Thyroid gland (tissue), 4 donors: Measurements from ENCODE around the gene NECTIN2. TPM values are rescaled to one million over a fixed set of nuclear protein-coding genes. Genes with fewer than 3 reads are reported as not detected.
"Not testable (repeated sequence)": the region's sequence is repeated elsewhere in the genome, so short reads cannot be mapped to it uniquely, and the experiment has no call there.

Experiments
- DNase-seq, 2 donors: peaks; one replicate each; pipeline ENCODE4 v3.0.0-alpha.2; 2019
- H3K27ac ChIP-seq, 3 donors: fragments of 200-600 bp; sonication (generic); 1 replicate in 2 of 3; 2 replicates in 1 of 3; pipeline ENCODE4 v1.5.1; 2016 to 2019; ENCODE audit warnings: mild to moderate bottlenecking in 1 of 3, moderate library complexity in 1 of 3
- H3K27me3 ChIP-seq: fragments of 200-600 bp; sonication (generic); one replicate; pipeline ENCODE4 v1.5.1; 2019
- H3K36me3 ChIP-seq, 2 donors: fragments of 200-600 bp; sonication (generic); one replicate each; pipeline ENCODE4 v1.5.1; 2016 to 2019
- H3K4me1 ChIP-seq, 2 donors: fragments of 200-600 bp; sonication (generic); one replicate each; pipeline ENCODE4 v1.5.1; 2017 to 2019
- H3K4me3 ChIP-seq, 3 donors: fragments of 200-600 bp; sonication (generic); replicated peaks in 1 of 3; 1 replicate in 2 of 3; 2 replicates in 1 of 3; pipeline ENCODE4 v1.5.1; 2016; ENCODE audit warnings: mild to moderate bottlenecking in 1 of 3
- H3K9me3 ChIP-seq: fragments of 200-600 bp; sonication (generic); one replicate; pipeline ENCODE4 v1.5.1; 2017
- CTCF ChIP-seq, 6 experiments: fragments of 200-600 bp in 3 of 6; fragments of 450-650 bp in 3 of 6; sonication (generic) in 3 of 6; IDR thresholded peaks; one replicate each; pipeline ENCODE4 v1.5.1; 2016 to 2019; ENCODE audit warnings: antibody characterized with exemption in 6 of 6, mild to moderate bottlenecking in 2 of 6, inconsistent platforms in 1 of 6, moderate library complexity in 1 of 6
- POLR2A ChIP-seq, 2 donors: fragments of 450-650 bp; IDR thresholded peaks; one replicate each; pipeline ENCODE4 v1.6.1; 2017; ENCODE audit warnings: antibody characterized with exemption in 2 of 2, mild to moderate bottlenecking in 2 of 2, moderate library complexity in 1 of 2
- WGBS, 2 donors: methylation state at CpG; one replicate each; pipeline ENCODE4 v1.1.5; 2017; 5-methylcytosine and 5-hydroxymethylcytosine counted together
- intact Hi-C: fragments of 100-400 bp; cut with DNase I; formaldehyde crosslinking; loops from one replicate; pipeline ENCODE4 v1.15.1; 2023
- total RNA-seq, 4 donors: library from RNA; depleted of rRNA; stranded (reverse); fragments of >200 nt; gene quantifications; one replicate each; pipeline ENCODE4 v1.2.3, GENCODE V29; 2016

The NECTIN2 gene
- total RNA-seq, 4 donors from 2014 or later = 88.6 to 164 (median 117) TPM

GRCh38 chr19:44851427-44851826 lies 5.3 kb downstream of the NECTIN2 start:
- DNase-seq = peak in 1 of 2 donors; percentile 6
- TF ChIP-seq POLR2A (IDR thresholded peaks at IDR 0.05) (no peak), CTCF (IDR thresholded peaks at IDR 0.05) (no peak)
- intact Hi-C loops = no loop called here
- no peaks in the 10 kb centered on the region for H3K36me3 ChIP-seq
- H3K4me1 ChIP-seq = peaks cover 29 to 32% of the 10 kb centered on the region in 2 donors
- H3K27ac ChIP-seq = no peak overlapping the region
- no peak overlapping the region for H3K4me3 ChIP-seq
- no peaks in the 10 kb centered on the region for H3K9me3 ChIP-seq
- WGBS, 2 donors = 56 to 81% methylated on average over 2 of the region's 2 CpGs
- H3K27me3 ChIP-seq = no peaks in the 10 kb centered on the region

- H3K4me3 ChIP-seq = no peak overlapping the region
- H3K27ac ChIP-seq = peak overlapping the region in 1 of 3 donors; percentile 63
- no peaks in the 10 kb centered on the region for H3K36me3 ChIP-seq
- peaks cover 12 to 16% of the 10 kb centered on the region in 2 donors for H3K4me1 ChIP-seq
- DNase-seq = no peak
- no peaks in the 10 kb centered on the region for H3K9me3 ChIP-seq
- intact Hi-C loops = no loop called here
- TF ChIP-seq POLR2A (IDR thresholded peaks at IDR 0.05) (no peak), CTCF (IDR thresholded peaks at IDR 0.05) (no peak)
- H3K27me3 ChIP-seq = no peaks in the 10 kb centered on the region
- WGBS, 2 donors = 95 to 96% methylated on average over 1 of the region's 1 CpG
These were observed 9.5 kb downstream of the NECTIN2 start for GRCh38 chr19:44855606-44856005.

DNA sequence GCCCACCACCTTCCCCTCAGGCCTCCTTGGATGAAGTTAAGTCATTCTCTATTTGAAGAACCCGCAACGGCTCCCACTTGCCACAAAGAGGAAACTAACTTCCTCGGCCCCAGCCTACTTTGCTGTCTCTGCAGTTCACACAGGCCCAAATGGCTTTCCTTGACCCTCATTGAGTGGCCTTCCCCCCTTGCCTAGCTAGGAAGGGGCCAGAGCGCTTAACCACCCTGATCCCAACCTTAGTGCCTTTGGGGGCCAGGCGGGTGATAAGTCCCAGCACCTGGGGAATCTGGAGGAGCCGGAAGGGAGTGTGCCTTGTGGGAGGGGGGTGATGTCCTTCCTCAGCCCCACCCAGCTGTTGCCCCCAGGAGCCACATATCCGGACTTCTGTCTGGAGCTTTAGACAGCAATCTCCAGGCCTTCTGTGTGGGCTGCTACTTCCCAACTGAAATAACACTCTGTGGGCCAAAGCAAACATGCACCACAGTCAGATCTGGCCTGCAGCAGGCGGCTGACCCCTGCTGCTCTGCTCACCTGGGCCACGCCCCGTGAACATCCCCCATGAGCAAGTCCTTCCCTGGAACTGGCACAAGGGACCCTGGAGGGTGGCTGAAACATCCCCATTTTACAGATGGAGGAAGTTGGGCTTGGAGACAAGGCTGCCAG lies 10.5 kb downstream of the NECTIN2 start:
- no peak overlapping the region for H3K4me3 ChIP-seq
- 54 to 56% methylated on average over 9 to 10 of the region's 10 CpGs for WGBS, 2 donors
- no peaks in the 10 kb centered on the region for H3K36me3 ChIP-seq
- TF ChIP-seq POLR2A (IDR thresholded peaks at IDR 0.05) (no peak), CTCF (IDR thresholded peaks at IDR 0.05) (no peak)
- H3K27ac ChIP-seq = peak overlapping the region; percentile 36 to 63 (median 41)
- no peaks in the 10 kb centered on the region for H3K9me3 ChIP-seq
- H3K4me1 ChIP-seq = peaks cover 12 to 16% of the 10 kb centered on the region in 2 donors
- H3K27me3 ChIP-seq = no peaks in the 10 kb centered on the region
- intact Hi-C loops = no loop called here
- peak; percentile 55 to 56 for DNase-seq

DNA sequence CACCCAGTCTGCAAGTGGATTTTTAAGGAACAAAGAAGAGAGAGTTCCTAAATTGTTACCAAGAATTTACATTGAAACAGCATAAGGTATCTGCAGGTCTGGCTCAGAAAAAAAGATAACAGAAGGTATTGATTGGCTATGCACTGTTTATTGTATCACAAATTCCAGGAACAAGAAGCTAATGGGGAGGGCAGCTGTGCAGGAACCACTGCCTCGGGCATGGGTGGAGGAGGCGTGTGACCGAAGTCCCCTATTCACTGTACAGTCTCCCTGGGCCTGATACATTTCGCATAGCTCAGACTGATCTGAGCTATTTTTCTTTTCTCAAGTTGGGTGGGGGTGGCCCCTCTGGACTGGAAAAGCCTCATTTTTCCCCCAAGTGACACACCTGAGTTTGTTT lies 11.7 kb downstream of the NECTIN2 start:
- WGBS, 2 donors = 88 to 90% methylated on average over 4 of the region's 4 CpGs
- H3K4me1 ChIP-seq = peaks cover 12 to 16% of the 10 kb centered on the region in 2 donors
- H3K27me3 ChIP-seq = no peaks in the 10 kb centered on the region
- no peak for DNase-seq
- TF ChIP-seq CTCF (IDR thresholded peaks at IDR 0.05) = no peak
- no peak for TF ChIP-seq POLR2A (IDR thresholded peaks at IDR 0.05)
- no peak overlapping the region for H3K4me3 ChIP-seq
- no peak overlapping the region for H3K27ac ChIP-seq
- intact Hi-C loops = no loop called here
- no peaks in the 10 kb centered on the region for H3K36me3 ChIP-seq
- no peaks in the 10 kb centered on the region for H3K9me3 ChIP-seq

DNA sequence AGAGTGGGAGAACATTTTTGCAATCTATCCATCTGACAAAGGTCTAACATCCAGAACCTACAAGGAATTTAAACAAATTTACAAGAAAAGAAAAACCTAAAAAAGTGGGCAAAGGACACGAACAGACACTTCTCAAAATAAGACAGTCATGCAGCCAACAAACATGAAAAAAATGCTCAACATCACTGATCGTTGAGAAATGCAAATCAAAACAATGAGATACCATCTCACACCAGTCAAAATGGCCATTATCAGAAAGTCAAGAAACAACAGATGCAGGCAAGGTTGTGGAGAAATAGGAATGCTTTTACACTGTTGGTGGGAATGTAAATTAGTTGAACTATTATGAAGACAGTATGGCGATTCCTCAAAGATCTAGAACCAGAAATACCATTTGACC lies 15.5 kb downstream of the NECTIN2 start:
- H3K27me3 ChIP-seq, H3K4me3 ChIP-seq, H3K36me3 ChIP-seq, H3K27ac ChIP-seq, DNase-seq, H3K9me3 ChIP-seq, H3K4me1 ChIP-seq, intact Hi-C loops: not testable (repeated sequence)
- 85 to 86% methylated on average over 3 of the region's 3 CpGs for WGBS, 2 donors
